ENCODE measurements around the gene CYS1. TPM values are rescaled to one million over a fixed set of nuclear protein-coding genes. Genes with fewer than 3 reads are reported as not detected.

The CYS1 gene
- total and polyA plus RNA-seq, 2 of the 13 experiments (the other 11 are each of a cell fraction or from before 2014, with no cell fraction given), result 0.04 TPM; not detected in 1

- no peak for TF ChIP-seq PAXIP1 (CRISPR knock-in tag; conservative IDR thresholded peaks at IDR 0.05)
- TF ChIP-seq ZNF772 (CRISPR knock-in tag; IDR thresholded peaks at IDR 0.05), result peak; percentile 82; the same call in 1 of the 2 replicates
- TF ChIP-seq GLI4 (CRISPR knock-in tag; IDR thresholded peaks at IDR 0.05; ENCODE audit: borderline replicate concordance), result peak; percentile 54; the same call in 1 of the 2 replicates
- TF ChIP-seq ZNF468 (CRISPR knock-in tag; IDR thresholded peaks at IDR 0.05), result peak; percentile 100
- TF ChIP-seq ZNF280D (CRISPR knock-in tag; IDR thresholded peaks at IDR 0.05), result 0 out of 2 replicates have a peak, but pooled peaks have one; percentile 66
- peak; percentile 65; the same call in 1 of the 2 replicates for TF ChIP-seq SOX13 (IDR thresholded peaks at IDR 0.05)
- 0 out of 4 replicates have a peak, but pooled peaks of 1 of the 2 experiments have one; percentile 16 for TF ChIP-seq SOX13 (CRISPR knock-in tag; conservative IDR thresholded peaks at IDR 0.05 in 1 of 2, IDR thresholded peaks at IDR 0.05 in 1 of 2)
- TF ChIP-seq EZH2 (conservative IDR thresholded peaks at IDR 0.05; ENCODE audit: low read depth, low read length), result no peak
- peak; percentile 73; the same call in 1 of the 2 replicates for TF ChIP-seq SMAD9 (CRISPR knock-in tag; IDR thresholded peaks at IDR 0.05)
- TF ChIP-seq TEAD3 (CRISPR knock-in tag; optimal IDR thresholded peaks at IDR 0.05; ENCODE audit: borderline replicate concordance), result peak; percentile 63
These were observed 42.5 kb upstream of the CYS1 start, which contains the start of gene RRM2 (continued) for GRCh38 chr2:10122500-10123280.

Measured in HepG2 (cell line).